Superior temporal gyrus (tissue), 1 donor: ENCODE measurements around the gene TACC2.

ENCODE experiments used
- DNase-seq: peaks from one replicate; pipeline ENCODE4 v3.0.0-alpha.2; 2016; ENCODE audit errors: extremely low spot score

Gene TACC2

DNA sequence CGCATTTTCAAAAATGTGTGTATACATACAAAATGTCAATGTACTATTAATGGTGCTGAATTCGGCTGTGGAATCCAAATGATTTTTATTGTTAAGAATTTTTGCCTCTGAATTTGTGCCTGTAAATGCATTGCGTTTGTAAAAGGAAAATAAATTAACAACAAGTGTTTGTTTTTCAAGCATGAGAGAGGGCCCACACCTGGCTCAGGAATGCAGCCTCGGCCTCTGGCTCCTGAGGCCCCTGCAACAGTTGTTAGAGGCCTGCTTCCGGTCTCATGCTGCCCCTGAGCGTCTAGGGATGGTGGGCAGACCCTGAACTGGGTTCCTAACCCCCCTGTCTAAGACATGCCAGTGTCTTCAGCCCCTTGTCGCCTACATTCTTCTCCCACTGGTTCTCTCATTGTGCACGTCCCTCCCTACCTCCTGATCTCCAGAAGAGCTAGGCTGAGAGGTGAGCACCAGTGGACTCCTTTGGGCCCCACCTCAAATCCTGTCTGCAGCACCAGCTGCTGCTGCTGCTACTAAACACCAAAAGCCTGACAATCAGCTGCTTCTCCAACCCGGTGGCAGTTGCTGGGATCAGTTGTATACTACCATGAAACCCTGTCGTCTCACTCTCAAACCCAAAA, 280.2 kb downstream of the TACC2 start:
- DNase-seq, result no peak

DNA sequence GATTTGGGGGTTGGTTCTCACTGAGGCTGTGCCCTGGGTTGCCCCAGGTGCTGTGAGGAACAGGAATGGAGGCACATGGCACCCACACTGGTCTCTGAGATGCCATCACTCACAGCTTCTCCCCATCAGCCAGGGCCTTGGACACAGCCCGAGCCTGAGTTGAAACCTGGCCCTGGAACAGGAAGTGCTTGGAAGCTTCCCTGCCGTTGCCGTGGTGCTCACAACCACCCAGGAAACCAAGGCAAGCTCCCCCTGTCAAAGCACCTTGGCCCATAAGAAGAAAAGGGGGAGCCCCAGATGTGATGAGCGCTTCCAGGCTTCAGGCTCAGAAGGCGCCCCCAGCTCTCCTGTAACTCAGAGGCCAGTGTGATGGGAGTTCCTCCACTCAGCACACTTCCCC, 282.1 kb downstream of the TACC2 start, which contains the start of gene BTBD16:
TSS of gene BTBD16 (plus strand) at position 221 of the 400 bp plus-strand sequence. CDS start 3,786 bp downstream, outside the sequence.
- no peak for DNase-seq

DNA sequence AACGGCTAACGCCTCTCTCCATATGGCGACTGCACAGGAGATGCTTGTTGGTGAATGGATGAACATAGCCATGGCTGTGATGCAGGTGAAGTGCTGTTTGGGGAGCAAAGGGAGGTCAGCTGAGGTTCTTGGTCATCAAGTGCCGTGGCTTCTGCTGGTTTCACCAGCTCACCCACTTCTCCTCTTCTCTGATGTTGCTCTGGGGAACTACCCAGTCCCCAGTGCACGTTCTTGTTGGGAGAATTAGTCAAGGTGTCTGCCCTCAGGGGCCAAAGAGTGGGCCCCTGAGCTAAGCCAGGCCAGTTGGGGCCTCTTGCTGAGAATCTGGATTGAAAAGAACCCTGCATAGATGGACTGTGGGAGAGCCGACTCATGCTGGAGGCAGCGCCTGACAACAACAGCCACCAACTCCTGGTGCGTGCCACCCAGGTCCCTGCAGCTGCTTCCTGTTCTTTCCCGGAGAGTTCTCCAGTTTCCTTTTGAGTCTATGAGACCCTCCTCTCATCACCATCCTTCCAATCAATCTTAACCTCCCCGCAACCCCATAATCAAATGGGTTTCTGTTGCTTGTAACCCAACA, 285.1 kb downstream of the TACC2 start:
- DNase-seq, result no peak

DNA sequence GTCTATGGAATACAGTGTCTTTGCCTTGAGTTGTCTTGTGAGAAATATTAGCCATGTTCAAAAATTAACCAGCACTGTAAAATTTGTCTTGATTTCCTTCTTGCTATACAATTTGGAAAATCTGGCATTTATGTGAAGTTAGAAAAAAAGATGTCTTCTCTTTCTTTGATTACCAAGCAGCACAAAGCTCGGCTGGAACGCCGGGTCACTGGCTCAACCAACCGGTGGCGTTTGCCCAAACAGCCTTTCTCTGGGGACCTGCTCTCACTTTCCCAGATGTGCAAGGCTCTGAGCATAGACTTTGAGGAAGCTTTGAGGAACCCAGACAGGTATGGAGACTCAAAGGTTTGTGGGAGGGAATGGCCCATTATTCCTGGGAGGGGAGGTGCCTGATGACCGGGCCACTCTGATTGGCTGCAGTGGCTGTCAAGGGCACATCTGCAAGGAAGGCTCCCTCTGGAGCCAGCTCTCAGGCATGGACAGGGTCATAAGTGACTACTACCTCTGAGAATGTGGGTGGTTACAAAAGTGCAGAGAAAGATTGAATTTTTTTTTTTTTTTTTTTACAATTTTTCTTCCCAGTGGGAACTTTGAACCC, 287.7 kb downstream of the TACC2 start:
- no peak for DNase-seq

DNA sequence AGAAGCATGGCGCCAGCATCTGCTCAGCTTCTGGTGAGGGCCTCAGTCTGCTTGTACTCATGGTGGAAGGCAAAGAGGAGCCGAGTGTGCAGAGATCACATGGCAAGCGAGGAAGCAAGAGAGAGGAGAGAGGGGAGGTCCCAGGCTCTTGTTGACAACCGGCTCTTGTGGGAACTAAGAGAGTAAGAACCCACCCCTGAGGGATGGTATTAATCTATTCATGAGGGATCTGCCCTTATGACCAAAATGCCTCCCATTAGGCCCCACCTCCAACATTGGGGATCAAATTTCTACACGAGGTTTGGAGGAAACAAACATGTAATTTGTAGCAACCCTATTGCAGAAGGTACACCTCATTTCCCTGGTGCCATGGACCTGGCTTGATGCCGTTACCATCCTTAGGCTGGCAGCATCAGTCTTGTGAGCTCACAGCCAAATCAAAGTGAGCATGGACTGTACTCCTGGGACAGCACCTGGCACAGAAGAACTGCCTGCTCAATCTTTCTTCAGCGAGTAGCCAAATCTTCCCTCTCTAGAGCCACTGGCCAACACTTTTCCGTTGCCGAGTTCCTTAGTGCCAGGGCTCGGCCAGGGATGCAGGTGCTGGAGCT, 288.7 kb downstream of the TACC2 start:
- no peak for DNase-seq

DNA sequence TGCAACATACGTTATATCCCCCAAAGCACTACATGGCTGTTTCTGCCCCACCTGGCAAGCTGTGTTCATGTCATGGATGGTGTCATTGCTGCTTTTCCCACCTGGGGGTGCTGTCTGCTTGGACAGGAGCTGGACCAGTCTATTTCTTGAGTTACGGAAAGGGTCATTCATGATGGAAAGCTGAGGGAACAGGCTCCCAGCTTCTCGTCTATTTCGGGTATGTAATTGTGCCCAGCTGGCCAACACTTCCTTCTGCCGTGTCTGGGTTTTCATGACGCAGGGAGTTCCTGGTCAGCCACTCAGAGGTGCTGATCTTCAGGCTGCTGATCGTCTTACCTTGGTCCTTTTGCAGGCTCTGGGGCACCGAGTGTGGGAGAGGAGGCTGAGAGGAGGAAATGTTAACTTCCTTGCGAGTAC, 290.8 kb downstream of the TACC2 start:
- DNase-seq, result peak; percentile 85

DNA sequence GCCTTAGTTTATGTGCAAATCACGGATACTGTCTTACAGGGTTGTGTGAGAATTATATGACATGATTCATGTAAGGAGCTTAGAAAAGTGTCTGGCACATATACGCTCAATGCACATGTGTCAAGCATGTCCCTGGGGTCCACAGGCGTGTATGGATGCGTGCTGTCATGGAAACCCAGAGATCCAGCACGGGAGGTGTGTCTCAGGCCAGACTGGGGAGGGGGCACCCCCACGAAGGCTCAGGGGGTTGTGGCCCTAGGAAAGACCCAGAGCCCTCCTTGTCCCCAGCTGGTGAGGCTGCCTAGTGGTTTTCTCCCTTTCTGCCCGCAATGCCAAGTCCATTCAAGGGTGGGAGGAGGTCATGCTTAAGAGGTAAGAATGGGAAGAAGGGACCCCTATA, 291.2 kb downstream of the TACC2 start:
- DNase-seq, result no peak

DNA sequence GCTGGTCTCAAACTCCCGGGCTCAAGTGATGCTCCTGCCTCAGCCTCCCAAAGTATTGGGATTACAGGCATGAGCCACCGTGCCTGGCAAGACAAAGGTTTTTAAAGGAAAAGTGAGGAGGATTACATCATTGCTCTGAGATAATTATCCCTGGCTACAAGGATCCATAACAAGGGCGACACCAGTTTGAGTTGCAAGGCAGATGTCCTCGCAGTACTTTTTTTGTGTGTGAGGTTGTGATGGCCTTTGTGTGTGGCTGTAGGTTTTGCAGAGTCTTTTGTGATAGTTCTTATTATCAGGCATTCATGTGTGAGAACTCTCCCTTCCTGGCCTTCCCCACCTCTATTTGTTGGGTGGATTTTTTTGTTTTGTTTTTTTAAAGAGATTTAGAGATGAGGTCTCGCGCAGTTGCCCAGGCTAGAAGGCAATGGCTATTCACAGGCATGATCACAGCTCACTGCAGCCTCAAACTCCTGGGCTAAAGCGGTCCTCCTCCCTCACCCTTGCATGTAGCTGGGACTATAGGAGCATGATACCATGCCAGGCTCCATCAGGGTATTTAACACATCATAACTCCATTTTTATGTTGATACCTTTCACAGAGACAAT, 292.2 kb downstream of the TACC2 start:
- no peak for DNase-seq

DNA sequence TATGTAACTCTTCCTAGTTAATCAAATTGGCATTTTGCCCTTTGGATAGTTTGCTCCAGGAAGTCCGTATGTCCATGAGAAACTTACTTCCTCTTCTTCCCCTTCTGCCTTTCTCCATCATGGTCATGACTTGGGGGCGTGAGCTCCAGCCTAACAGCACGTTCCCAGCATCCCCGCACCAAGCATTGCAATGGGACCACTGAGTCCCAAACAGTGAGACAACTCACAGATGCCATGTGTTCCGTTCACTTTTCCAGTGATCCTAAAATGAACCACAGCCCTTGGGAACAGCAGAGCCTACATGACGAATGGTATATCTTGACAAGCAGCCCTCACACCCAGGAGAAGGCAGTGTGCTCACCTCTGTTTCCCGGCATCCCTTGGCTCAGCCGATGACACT, 292.8 kb downstream of the TACC2 start:
- DNase-seq, result no peak

DNA sequence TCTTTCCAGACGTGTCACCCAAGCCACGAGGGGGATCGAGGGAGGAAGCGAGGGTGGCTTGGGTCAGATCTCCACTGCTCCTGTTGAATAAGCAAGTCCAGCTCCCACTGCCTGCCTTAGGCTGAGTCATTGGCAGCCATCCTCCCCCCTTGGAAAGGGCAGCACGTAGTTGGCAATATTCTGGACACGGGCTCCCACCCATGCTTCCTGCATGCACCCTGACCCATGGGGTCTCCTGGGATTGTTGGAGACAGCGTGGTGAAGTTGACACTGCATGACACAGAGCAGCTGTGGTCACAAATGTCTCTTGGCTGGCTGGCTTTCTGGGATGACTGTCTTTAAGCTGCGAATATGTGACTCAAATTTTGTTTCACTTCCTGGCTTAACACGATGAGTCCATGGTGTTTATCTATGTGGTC, 293.3 kb downstream of the TACC2 start:
- no peak for DNase-seq

DNA sequence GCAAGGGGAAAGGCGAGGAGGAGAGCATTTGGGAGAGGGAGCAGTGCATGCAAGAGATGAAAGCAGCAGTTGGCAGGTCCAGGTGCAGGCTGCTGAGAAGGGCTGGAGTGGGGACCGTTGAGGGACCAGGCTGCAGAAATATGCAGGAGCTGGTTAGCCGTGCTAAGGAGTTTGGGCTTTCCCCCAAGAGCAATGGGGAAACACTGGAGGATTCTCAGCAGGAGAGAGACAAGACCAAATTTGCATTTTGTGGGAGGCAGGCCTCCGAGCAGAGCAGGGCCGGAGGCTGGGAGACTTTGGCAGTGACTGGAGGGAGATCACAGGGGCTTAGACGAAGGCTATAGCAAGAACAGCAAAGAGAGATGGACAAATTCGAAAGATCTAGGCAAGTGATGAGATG, 293.9 kb downstream of the TACC2 start:
- no peak for DNase-seq

DNA sequence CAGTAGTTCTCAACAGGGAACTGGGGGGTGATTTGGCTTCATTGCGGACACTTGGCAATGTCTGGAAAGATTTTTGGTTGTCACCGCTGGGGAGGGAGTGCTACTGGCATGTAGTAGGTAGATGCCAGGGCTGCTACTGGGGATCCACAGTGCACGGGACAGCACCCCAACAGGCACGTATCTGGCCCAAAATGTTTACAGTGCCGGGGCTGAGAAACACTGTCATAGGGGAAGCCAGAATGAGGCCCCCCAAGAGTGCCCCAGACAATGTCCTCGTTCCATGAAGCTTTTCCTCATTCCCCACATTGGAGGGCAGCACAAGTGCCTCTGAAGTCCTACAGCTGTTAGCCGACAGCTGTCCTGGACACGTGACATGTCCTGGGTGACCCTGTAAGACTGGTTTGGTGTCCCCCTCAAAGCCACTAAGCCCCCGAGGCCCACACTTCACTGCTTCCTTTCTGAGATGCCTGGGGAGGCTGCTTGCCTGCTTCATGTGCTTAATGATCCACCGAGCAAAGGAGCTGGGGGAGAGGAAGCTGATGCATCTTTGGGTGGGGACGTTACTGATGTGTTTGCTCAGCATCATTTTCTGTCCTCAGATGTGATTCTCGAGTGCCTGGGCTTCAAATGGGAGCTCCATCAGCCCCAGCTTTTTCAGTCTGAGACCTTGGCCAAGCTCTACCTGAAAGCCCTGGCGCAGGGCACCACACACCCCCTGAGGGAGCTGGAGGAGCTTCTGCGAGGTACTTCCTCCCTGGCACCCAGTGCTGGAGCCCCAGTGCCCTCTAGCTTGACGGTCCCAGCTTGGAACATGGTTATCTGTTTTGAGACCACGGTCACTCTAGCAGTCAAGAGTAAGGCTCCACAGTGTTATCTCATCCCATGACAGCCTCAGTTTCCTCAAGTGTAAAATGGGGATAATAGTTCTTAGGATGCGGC, 296.8 kb downstream of the TACC2 start:
- no peak for DNase-seq

DNA sequence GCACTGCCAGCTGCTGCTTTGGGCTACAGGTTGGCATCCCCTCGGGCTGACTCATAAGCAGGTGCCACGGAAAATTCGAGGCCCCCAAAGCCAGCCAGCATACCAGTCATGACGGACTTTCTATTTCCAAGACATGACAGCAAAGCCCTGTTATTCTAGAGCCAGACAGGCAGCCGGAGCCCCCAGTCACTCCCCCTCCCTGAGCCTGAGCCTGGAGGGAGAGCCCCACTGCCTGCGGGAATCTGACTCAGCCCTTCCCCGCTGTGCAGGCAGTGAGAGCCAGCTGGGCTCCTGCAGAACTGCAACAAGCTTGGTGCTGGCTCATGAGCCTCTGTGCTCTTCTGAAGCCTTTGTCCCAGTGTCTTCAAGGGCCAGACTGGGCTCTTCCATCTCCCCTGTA, 297.9 kb downstream of the TACC2 start:
- no peak for DNase-seq

DNA sequence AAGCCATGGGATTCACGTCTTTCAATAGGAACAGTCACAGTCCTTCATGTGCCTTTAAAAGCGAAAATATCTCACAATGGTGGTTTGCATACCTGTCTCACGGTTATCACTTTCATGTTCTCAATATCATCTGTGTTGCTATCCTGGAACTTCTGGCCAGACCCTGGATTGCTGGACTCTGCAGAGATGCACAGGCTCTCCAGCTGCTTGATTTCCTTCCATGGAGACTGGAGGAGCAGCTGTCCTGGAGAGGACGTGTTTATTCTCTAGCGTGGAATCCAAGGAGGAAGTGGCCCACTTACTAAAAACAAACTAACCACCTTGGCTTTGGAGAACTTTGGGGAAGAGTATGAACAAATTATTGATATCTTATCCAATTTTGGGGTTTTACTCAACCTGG, 298.6 kb downstream of the TACC2 start:
- no peak for DNase-seq

DNA sequence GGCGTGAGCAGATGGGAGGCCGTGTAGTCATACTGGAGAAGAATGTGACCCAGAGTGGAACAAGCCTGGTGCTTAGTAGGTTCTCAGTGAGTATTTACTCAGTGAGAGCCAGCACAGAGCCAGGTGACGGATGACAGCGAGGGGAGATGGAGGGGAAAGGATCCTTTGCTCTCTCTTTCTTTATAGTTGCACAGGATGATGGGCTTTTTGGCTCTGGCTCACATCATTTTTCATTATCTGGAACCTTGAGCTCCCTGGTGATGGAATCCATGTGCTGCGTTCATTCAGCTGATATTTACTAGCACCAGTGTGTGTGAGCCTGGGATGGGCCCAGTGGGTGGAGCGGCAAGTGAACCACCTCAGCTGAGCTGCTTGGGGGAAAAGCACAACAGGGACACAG, 299.3 kb downstream of the TACC2 start:
- DNase-seq, result no peak

DNA sequence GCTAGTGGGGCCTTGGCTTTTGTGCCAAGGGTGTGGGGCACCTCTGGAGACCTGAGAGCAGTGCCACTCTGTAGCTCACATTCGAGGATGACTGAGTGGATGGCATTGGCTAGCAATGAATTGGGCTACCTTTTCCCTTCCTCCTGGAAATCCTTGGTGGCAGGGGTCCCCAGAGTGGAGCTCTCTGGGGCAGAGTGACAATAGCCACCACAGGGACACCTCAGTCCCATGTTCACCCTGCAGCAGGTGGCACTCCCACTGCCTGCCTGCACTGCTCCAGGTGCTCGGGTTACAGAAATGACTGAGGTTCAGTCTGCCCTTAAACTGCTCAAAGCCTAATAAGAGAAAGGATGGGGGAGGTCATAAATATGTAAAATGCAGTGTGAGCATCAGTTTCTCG, 300.0 kb downstream of the TACC2 start:
- no peak for DNase-seq

DNA sequence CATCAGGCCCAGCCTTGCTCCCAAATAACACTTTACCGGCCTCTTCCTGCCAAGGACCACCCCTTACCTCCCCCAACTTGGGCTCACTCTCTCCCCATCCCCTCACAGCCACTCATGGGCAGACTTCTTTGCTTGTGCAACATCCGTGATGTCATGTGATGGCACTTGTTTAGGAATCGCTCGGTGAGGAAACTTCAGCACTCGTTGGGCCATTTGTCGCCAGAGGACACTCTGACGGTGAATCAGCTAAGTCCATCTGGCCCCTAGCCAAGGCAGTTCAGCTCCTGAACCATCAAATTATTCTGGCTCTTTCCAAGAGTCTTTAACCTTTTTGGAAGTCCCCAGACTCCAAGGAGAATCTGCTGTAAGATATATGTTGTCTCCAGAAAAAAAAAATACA, 301.4 kb downstream of the TACC2 start:
- DNase-seq, result no peak

DNA sequence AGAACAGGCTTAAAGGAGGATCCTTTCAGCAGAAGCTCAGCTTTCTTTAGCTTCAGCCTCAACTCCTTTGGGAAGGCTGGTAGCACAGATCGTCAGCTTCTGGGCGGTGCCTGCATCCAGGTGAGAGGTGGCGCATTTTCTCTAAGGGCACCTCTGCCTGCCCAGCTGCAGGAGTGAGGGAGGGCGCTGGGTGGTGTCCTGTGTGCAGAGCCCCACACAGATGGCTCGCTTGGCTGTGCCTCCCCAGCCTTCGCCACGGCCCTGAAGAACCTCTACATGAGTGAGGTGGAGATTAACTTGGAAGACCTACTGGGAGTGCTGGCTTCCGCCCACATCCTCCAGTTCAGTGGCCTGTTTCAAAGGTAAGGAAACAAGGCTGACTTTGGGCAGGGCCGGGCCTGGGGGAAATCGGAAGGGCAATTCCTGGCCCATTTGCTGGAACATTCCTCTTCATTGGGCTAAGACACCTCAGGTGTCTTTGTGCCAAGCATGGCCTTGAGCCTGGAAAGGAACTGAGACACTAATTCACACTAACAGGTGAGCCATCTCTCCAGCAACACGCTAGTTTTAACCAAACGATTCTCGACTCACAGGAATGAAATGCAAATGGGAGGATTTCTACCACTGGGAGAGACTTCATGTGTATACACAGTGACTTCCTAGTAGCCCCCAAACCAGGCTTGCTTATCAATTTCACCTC, 302.0 kb downstream of the TACC2 start:
- no peak for DNase-seq

DNA sequence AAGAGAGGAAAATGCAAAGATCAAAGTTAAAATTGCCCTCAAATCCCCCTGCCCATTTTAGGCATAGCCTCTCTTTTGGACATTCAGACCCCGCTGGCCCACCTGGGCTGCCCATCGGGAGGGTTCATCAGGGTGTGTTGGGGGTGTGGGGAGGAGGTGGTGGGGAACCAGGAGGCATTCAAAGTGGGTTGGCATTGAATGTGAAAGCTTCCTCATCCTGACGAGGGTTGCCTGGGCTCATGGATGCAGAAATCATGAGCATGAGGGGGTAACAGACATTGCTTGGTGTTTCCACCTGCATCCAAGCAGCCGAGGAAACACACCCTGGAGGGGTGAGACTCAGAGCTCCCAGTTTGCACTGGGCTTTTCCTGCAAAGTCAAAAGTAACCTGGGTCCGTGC, 302.8 kb downstream of the TACC2 start:
- DNase-seq, result no peak

DNA sequence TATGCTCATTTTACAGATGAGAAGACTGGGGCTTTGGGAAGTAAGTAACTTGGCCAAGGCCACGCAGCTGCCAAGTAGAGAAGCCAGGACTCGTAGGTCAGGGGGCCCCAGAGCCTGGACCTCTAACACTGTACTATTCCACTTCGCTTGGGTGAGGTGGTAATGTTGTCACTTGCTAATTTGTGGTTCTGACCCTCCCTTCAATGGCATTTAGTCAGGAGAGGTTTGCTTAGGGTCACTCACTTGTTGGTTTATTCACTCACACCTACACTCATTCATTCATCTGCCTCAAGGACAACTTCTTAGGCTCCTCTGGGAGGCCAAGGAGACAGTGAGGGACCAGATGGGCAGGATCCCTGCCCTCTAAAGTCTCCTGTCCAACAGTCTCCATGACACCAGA, 303.4 kb downstream of the TACC2 start:
- no peak for DNase-seq
